ENCODE results near the gene HCFC1.

HCFC1 gene

DNA sequence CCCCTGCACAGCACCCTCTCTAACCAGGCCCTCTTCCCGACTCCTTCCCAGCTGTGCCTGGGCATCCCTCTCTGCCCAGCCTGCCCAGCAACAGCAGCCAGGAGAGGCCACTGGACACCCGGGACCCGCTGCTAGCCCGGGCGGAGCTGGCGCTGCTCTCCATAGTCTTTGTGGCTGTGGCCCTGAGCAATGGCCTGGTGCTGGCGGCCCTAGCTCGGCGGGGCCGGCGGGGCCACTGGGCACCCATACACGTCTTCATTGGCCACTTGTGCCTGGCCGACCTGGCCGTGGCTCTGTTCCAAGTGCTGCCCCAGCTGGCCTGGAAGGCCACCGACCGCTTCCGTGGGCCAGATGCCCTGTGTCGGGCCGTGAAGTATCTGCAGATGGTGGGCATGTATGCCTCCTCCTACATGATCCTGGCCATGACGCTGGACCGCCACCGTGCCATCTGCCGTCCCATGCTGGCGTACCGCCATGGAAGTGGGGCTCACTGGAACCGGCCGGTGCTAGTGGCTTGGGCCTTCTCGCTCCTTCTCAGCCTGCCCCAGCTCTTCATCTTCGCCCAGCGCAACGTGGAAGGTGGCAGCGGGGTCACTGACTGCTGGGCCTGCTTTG is 66.0 kb downstream of the HCFC1 start:
- no peak overlapping the region for H3K9ac ChIP-seq
- H2AFZ ChIP-seq: no peak overlapping the region
- H3K27me3 ChIP-seq (ENCODE audit: control insufficient read depth, insufficient read depth, low read length): no peaks in the 10 kb centered on the region
- no peak overlapping the region for H3K4me3 ChIP-seq (ENCODE audit: low read depth, low read length)
- H3K4me1 ChIP-seq: no peaks in the 10 kb centered on the region
- no peak overlapping the region for H3K27ac ChIP-seq
- no peaks in the 10 kb centered on the region for H3K9me3 ChIP-seq (ENCODE audit: control insufficient read depth, low read length)
- H3K4me2 ChIP-seq (ENCODE audit: low read length): no peak overlapping the region
- H3K79me2 ChIP-seq: no peaks in the 10 kb centered on the region
- no peak for TF ChIP-seq CTCF (IDR thresholded peaks at IDR 0.05)
- no peaks in the 10 kb centered on the region for H3K36me3 ChIP-seq (ENCODE audit: control insufficient read depth, insufficient read depth, low read length)

DNA sequence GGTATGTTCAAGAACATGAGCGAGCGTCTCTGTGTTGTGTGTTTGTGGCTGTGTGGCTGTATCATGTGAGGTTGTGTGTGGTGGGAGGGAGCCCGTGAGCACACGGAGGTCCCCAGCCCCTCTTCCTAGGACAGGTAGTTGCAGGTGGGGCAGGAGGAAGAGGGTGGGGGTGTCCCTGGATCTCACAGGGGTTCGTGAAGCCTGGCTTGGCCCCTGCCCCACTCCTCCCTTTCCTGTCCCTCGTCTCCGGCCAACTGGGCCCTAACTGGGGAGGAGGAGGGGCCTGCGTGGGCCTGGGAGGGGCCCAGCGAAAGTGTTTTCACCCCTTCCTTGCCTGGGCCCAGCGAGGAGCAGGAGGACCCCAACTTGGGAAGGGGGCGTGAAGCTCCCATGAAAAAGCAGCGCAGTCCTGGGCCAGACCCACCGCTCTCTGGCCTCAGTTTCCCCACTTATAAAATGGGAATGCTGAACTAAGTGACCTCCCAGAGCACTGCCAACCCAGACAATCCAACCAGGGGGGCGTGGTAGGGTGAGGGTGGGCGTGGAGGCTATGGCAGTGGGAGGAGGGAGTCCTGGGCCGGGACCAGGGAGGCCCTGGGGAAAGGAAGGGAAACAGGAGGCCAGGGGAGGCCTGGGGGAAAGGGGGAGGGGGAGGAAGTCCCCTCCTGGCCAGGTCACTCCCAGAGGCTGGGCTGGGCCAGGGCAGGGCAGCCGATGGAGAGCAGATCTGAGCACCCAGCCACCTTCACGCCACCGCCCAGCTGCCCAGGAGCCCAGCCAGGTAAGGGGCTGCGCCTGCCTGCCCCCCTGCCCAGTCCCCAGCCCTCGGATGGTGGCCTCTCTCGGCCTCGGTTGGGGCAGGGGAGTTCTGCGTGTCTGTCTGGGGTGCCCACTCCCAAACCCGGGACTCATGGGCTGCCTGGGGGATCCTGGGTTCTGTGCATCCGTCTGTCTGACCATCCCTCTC is 67.3 kb downstream of the HCFC1 start, which contains the start of gene AVPR2:
TSS of gene AVPR2 (plus strand) at position 683 of the 967 bp plus-strand sequence. CDS start 473 bp downstream, outside the sequence.
- no peak within 1 kb of the TSS for H2AFZ ChIP-seq
- H3K9ac ChIP-seq: no peak within 1 kb of the TSS
- no peak within 1 kb of the TSS for H3K4me3 ChIP-seq (ENCODE audit: low read depth, low read length)
- H3K9me3 ChIP-seq (ENCODE audit: control insufficient read depth, low read length): no peaks in the 10 kb centered on the region
- H3K79me2 ChIP-seq: no peaks in the 10 kb centered on the region
- no peaks in the 10 kb centered on the region for H3K27me3 ChIP-seq (ENCODE audit: control insufficient read depth, insufficient read depth, low read length)
- H3K4me1 ChIP-seq: no peaks in the 10 kb centered on the region
- no peaks in the 10 kb centered on the region for H3K36me3 ChIP-seq (ENCODE audit: control insufficient read depth, insufficient read depth, low read length)
- no peak within 1 kb of the TSS for H3K27ac ChIP-seq
- no peak for TF ChIP-seq CTCF (IDR thresholded peaks at IDR 0.05)
- no peak within 1 kb of the TSS for H3K4me2 ChIP-seq (ENCODE audit: low read length)

GRCh38 chrX:153903238-153903980 is 68.2 kb downstream of the HCFC1 start:
- Histone ChIP-seq H3K4me2 (ENCODE audit: low read length) (no peak overlapping the region), H2AFZ (no peak overlapping the region), H3K27me3 (ENCODE audit: control insufficient read depth, insufficient read depth, low read length) (no peaks in the 10 kb centered on the region), H3K27ac (no peak overlapping the region), H3K9me3 (ENCODE audit: control insufficient read depth, low read length) (no peaks in the 10 kb centered on the region), H3K79me2 (no peaks in the 10 kb centered on the region), H3K36me3 (ENCODE audit: control insufficient read depth, insufficient read depth, low read length) (no peaks in the 10 kb centered on the region), H3K4me3 (ENCODE audit: low read depth, low read length) (no peak overlapping the region), H3K9ac (no peak overlapping the region), H3K4me1 (no peaks in the 10 kb centered on the region)
- TF ChIP-seq CTCF (IDR thresholded peaks at IDR 0.05): no peak

GRCh38 chrX:153902385-153902784 is 69.2 kb downstream of the HCFC1 start:
- no peak overlapping the region for H3K9ac ChIP-seq
- no peak overlapping the region for H3K4me2 ChIP-seq (ENCODE audit: low read length)
- H3K79me2 ChIP-seq: no peaks in the 10 kb centered on the region
- no peak overlapping the region for H2AFZ ChIP-seq
- H3K27me3 ChIP-seq (ENCODE audit: control insufficient read depth, insufficient read depth, low read length): no peaks in the 10 kb centered on the region
- no peaks in the 10 kb centered on the region for H3K9me3 ChIP-seq (ENCODE audit: control insufficient read depth, low read length)
- no peak overlapping the region for H3K27ac ChIP-seq
- no peak for TF ChIP-seq CTCF (IDR thresholded peaks at IDR 0.05)
- no peak overlapping the region for H3K4me3 ChIP-seq (ENCODE audit: low read depth, low read length)
- H3K4me1 ChIP-seq: no peaks in the 10 kb centered on the region
- no peaks in the 10 kb centered on the region for H3K36me3 ChIP-seq (ENCODE audit: control insufficient read depth, insufficient read depth, low read length)
